HepG2 (cell line): ENCODE results near the gene NACC2. TPM values are rescaled to one million over a fixed set of nuclear protein-coding genes. Genes with fewer than 3 reads are reported as not detected.

Source experiments
- ATAC-seq: fragments of 200-7000 bp; cut with Tn5 transposase; 3 replicates; pipeline ENCODE4 v1.9.1; 2020; ENCODE audit warnings: mild to moderate bottlenecking, moderate library complexity
- BruUV-seq: library from RNA; stranded (reverse); fragments of 400-500 nt; replicated peaks from 2 replicates; lab custom pipeline; 2021; lab: Mats Ljungman, UMichigan
- CTCF ChIA-PET: fragments of 300-600 bp; formaldehyde crosslinking; extraction: SDS; loops from one replicate; lab custom pipeline; 2021; ENCODE audit warnings: low total read pairs, inconsistent platforms, low intra/inter-chr PET ratio; lab: Yijun Ruan, JAX
- POLR2A ChIA-PET: fragments of 350-600 bp; sonication (Branson Sonifier 250); formaldehyde crosslinking; loops from one replicate; lab custom pipeline; 2020; ENCODE audit warnings: antibody characterized with exemption, inconsistent platforms; lab: Yijun Ruan, JAX
- DNase-seq: peaks from one replicate; pipeline ENCODE4 v3.0.0-alpha.2; 2015; ENCODE audit warnings: low spot score
- FAIRE-seq: peaks from 3 replicates; lab custom pipeline; 2011; peaks lifted over from hg19 to GRCh38; lab: Jason Lieb, UNC
- H2AFZ ChIP-seq: one replicate; pipeline ENCODE4 v1.6.1; 2011; ENCODE audit warnings: low read length, inconsistent platforms
- H3K27ac ChIP-seq: fragments of 300-600 bp; 3 replicates; pipeline ENCODE4 v1.8.0; 2011; ENCODE audit warnings: mixed run types, mild to moderate bottlenecking, mixed read lengths, low read length, inconsistent platforms; ENCODE audit not compliant: insufficient read depth; ENCODE audit errors: extremely low read length
- H3K27me3 ChIP-seq, 2 experiments: fragments of 200-600 bp in 1 of 2; 2 replicates in 1 of 2; 3 replicates in 1 of 2; pipeline versions ENCODE4 v1.6.0 to v1.8.0; 2011; ENCODE audit warnings: low read length in 2 of 2, mild to moderate bottlenecking in 2 of 2, moderate library complexity in 2 of 2, inconsistent platforms in 1 of 2; ENCODE audit not compliant: insufficient read depth in 2 of 2, control insufficient read depth in 1 of 2
- H3K36me3 ChIP-seq, 2 experiments: fragments of 200-600 bp in 1 of 2; replicated peaks in 1 of 2; 2 replicates in 1 of 2; 3 replicates in 1 of 2; pipeline versions ENCODE4 v1.5.1 to v1.8.0; 2011; ENCODE audit warnings: low read length in 2 of 2, inconsistent platforms in 1 of 2; ENCODE audit not compliant: insufficient read depth in 2 of 2, control insufficient read depth in 1 of 2
- H3K4me1 ChIP-seq: 2 replicates; pipeline ENCODE4 v1.5.1; 2012; ENCODE audit warnings: low read length, inconsistent platforms; ENCODE audit not compliant: insufficient read depth
- H3K4me2 ChIP-seq: 2 replicates; pipeline ENCODE4 v1.6.0; 2011; ENCODE audit warnings: low read depth, low read length, inconsistent platforms
- H3K4me3 ChIP-seq, 3 experiments: fragments of 200-600 bp in 1 of 3; sonication (generic), shearing (Covaris generic) in 1 of 3; replicated peaks in 1 of 3; 2 replicates each; pipeline ENCODE4 v1.5.1; 2011 to 2016; ENCODE audit warnings: low read length in 3 of 3, inconsistent platforms in 2 of 3, low read depth in 2 of 3, mild to moderate bottlenecking in 2 of 3, control low read depth in 1 of 3, mixed read lengths in 1 of 3; ENCODE audit not compliant: insufficient read depth in 1 of 3
- H3K79me2 ChIP-seq: one replicate; pipeline ENCODE4 v1.6.1; 2011; ENCODE audit warnings: low read length, inconsistent platforms; ENCODE audit not compliant: insufficient read depth
- H3K9ac ChIP-seq: 2 replicates; pipeline ENCODE4 v1.6.0; 2011; ENCODE audit warnings: mild to moderate bottlenecking, low read depth, low read length, inconsistent platforms; ENCODE audit not compliant: insufficient read depth
- H3K9me3 ChIP-seq: 2 replicates; pipeline ENCODE4 v1.5.1; 2012; ENCODE audit warnings: mild to moderate bottlenecking, low read length
- H4K20me1 ChIP-seq: 2 replicates; pipeline ENCODE4 v1.6.0; 2011; ENCODE audit warnings: inconsistent platforms, mild to moderate bottlenecking, low read length, moderate library complexity; ENCODE audit not compliant: insufficient read depth
- CTCF ChIP-seq: sonication (generic); formaldehyde crosslinking; IDR thresholded peaks from 2 replicates; pipeline ENCODE4 v1.5.0; 2020; ENCODE audit warnings: mild to moderate bottlenecking, missing genetic modification reagents, moderate library complexity
- GATA4 ChIP-seq: sonication (generic); IDR thresholded peaks from 2 replicates; pipeline ENCODE4 v1.6.1; 2016; ENCODE audit warnings: antibody characterized with exemption, low read depth, borderline replicate concordance
- GATAD1 ChIP-seq: IDR thresholded peaks from 2 replicates; pipeline ENCODE4 v1.6.1; 2016; ENCODE audit warnings: missing genetic modification reagents, missing compliant biosample characterization
- MNT ChIP-seq: fragments of 450-650 bp; IDR thresholded peaks from 2 replicates; pipeline ENCODE4 v1.6.1; 2016
- NFIB ChIP-seq: sonication (generic); formaldehyde crosslinking; IDR thresholded peaks from 2 replicates; pipeline ENCODE4 v1.9.0; 2021; ENCODE audit warnings: missing genetic modification reagents, mild to moderate bottlenecking, borderline replicate concordance
- PATZ1 ChIP-seq: sonication (generic); formaldehyde crosslinking; IDR thresholded peaks from 2 replicates; pipeline ENCODE4 v1.4.0; 2020; ENCODE audit warnings: missing genetic modification reagents
- SKIL ChIP-seq: sonication (generic); formaldehyde crosslinking; IDR thresholded peaks from 2 replicates; pipeline ENCODE4 v1.8.0; 2022; ENCODE audit warnings: missing genetic modification reagents, mild to moderate bottlenecking, moderate library complexity, borderline replicate concordance
- SP140L ChIP-seq: sonication (generic); formaldehyde crosslinking; IDR thresholded peaks from 2 replicates; pipeline ENCODE4 v1.4.0; 2020; ENCODE audit warnings: missing genetic modification reagents, borderline replicate concordance
- THAP8 ChIP-seq: sonication (generic); formaldehyde crosslinking; IDR thresholded peaks from 2 replicates; pipeline ENCODE4 v1.5.1; 2020; ENCODE audit warnings: missing genetic modification reagents, mild to moderate bottlenecking, borderline replicate concordance
- WIZ ChIP-seq: sonication (generic); formaldehyde crosslinking; IDR thresholded peaks from 2 replicates; pipeline ENCODE4 v1.5.1; 2020; ENCODE audit warnings: mild to moderate bottlenecking, missing genetic modification reagents
- YEATS2 ChIP-seq: sonication (generic); formaldehyde crosslinking; IDR thresholded peaks from 2 replicates; pipeline ENCODE4 v1.4.0; 2020; ENCODE audit warnings: missing genetic modification reagents, borderline replicate concordance
- ZMYM3 ChIP-seq: sonication (generic); formaldehyde crosslinking; IDR thresholded peaks from 2 replicates; pipeline ENCODE4 v1.5.1; 2020; ENCODE audit warnings: mild to moderate bottlenecking, missing genetic modification reagents
- ZNF644 ChIP-seq: IDR thresholded peaks from 2 replicates; pipeline ENCODE4 v1.6.1; 2016; ENCODE audit warnings: low read depth
- ZNF709 ChIP-seq: sonication (generic); formaldehyde crosslinking; IDR thresholded peaks from 2 replicates; pipeline ENCODE4 v1.5.0; 2020; ENCODE audit warnings: mild to moderate bottlenecking, missing genetic modification reagents
- WGBS: methylation state at CpG from one replicate; pipeline ENCODE4 v1.1.6; 2017; ENCODE audit warnings: low lambda C conversion rate; 5-methylcytosine and 5-hydroxymethylcytosine counted together
- in situ Hi-C: cut with HindIII; loops from 2 replicates; pipeline ENCODE4 v1.10.0; 2017; ENCODE audit warnings: low pct_unique_long_range_greater_than_20kb; ENCODE audit not compliant: extremely low pct_ligation_motif_present
- intact Hi-C: fragments of 100-400 bp; cut with micrococcal nuclease; formaldehyde crosslinking; loops from one replicate; pipeline ENCODE4 v1.10.0; 2022; ENCODE audit not compliant: unreplicated experiment
- polyA plus RNA-seq, 8 experiments: library from polyadenylated mRNA; depleted of rRNA in 3 of 8; stranded (reverse) in 7 of 8; unstranded in 1 of 8; fragments of >200 nt; fragmentation: Illumina TruSeq in 4 of 8; extraction: Trizol in 4 of 8; gene quantifications; 2 replicates each; pipeline versions ENCODE4 v1.2.1 to v1.2.3, GENCODE V29; 2011 to 2016; ENCODE audit warnings: low read depth in 4 of 8, missing spikeins in 1 of 8, mixed read lengths in 1 of 8; ENCODE audit not compliant: insufficient read depth in 1 of 8
- total RNA-seq, 5 experiments: library from RNA; depleted of rRNA; stranded (reverse); fragments of >200 nt; fragmentation: Illumina TruSeq; extraction: Trizol; gene quantifications; 2 replicates each; pipeline ENCODE4 v1.2.3, GENCODE V29; 2016; ENCODE audit warnings: low read depth in 1 of 5

The NACC2 gene
- total and polyA plus RNA-seq, 2 of the 13 experiments (the other 11 are each of a cell fraction or from before 2014, with no cell fraction given) = 5.9 to 12.3 TPM

GRCh38 chr9:136104916-136105315 is 9.8 kb upstream of the NACC2 start:
- intact Hi-C loops = no loop called here
- Histone ChIP-seq H3K27me3 (peaks cover 11 to 48% of the 10 kb centered on the region in 2 experiments; a peak in 4 of 5 replicates), H3K36me3 (no peaks in the 10 kb centered on the region), H3K9me3 (no peaks in the 10 kb centered on the region), H3K4me1 (peaks cover 63% of the 10 kb centered on the region), H4K20me1 (no peaks in the 10 kb centered on the region), H3K9ac (no peak overlapping the region), H3K4me3 (no peak overlapping the region), H3K27ac (no peak overlapping the region), H2AFZ (no peak overlapping the region), H3K4me2 (no peak overlapping the region), H3K79me2 (no peaks in the 10 kb centered on the region)
- ChIA-PET POLR2A (no interaction called here), CTCF (no interaction called here)
- FAIRE-seq (no peak), DNase-seq (no peak), ATAC-seq (no peak)
- 0% methylated on average over 1 of the region's 6 CpGs for WGBS
- BruUV-seq = no TSS peak
- TF ChIP-seq PATZ1 (no peak), GATAD1 (CRISPR knock-in tag) (no peak), YEATS2 (CRISPR knock-in tag) (no peak), GATA4 (no peak), ZMYM3 (CRISPR knock-in tag) (no peak), THAP8 (CRISPR knock-in tag) (no peak), CTCF (CRISPR knock-in tag) (no peak), MNT (no peak), NFIB (CRISPR knock-in tag) (no peak), WIZ (CRISPR knock-in tag) (no peak), ZNF709 (CRISPR knock-in tag) (no peak), ZNF644 (CRISPR knock-in tag) (no peak), SKIL (no peak), SP140L (no peak)
- in situ Hi-C loops = loop anchor here (10.0 kb wide), 1 partner anchor 140 kb away; the partner anchor contains the start of gene UBAC1
